Tibial nerve (tissue), 4 donors: ENCODE results near the gene UNC50.

Experiments used
- CTCF ChIP-seq, 5 experiments: fragments of 200-600 bp in 3 of 5; fragments of 450-650 bp in 2 of 5; sonication (generic) in 3 of 5; IDR thresholded peaks; one replicate each; pipeline ENCODE4 v1.5.1; 2016 to 2019; ENCODE audit warnings: antibody characterized with exemption in 5 of 5, mild to moderate bottlenecking in 3 of 5, moderate library complexity in 2 of 5
- EP300 ChIP-seq, 2 donors: sonication (generic); formaldehyde crosslinking; IDR thresholded peaks; one replicate each; pipeline ENCODE4 v1.6.1; 2017; ENCODE audit warnings: antibody characterized with exemption in 2 of 2, mild to moderate bottlenecking in 1 of 2
- POLR2A ChIP-seq, 2 donors: fragments of 450-650 bp; IDR thresholded peaks; one replicate each; pipeline ENCODE4 v1.6.1; 2017; ENCODE audit warnings: antibody characterized with exemption in 2 of 2, mild to moderate bottlenecking in 2 of 2, moderate library complexity in 2 of 2

GRCh38 chr2:98585386-98585785 lies 23.0 kb upstream of the UNC50 start:
- TF ChIP-seq CTCF (IDR thresholded peaks at IDR 0.05) (no peak), POLR2A (IDR thresholded peaks at IDR 0.05) (no peak), EP300 (IDR thresholded peaks at IDR 0.05) (no peak)
